ENCODE data around the gene KIF1B.
A peak's percentile ranks its signal among the peaks of the same experiment; 100 is the strongest.

Gene KIF1B

DNA sequence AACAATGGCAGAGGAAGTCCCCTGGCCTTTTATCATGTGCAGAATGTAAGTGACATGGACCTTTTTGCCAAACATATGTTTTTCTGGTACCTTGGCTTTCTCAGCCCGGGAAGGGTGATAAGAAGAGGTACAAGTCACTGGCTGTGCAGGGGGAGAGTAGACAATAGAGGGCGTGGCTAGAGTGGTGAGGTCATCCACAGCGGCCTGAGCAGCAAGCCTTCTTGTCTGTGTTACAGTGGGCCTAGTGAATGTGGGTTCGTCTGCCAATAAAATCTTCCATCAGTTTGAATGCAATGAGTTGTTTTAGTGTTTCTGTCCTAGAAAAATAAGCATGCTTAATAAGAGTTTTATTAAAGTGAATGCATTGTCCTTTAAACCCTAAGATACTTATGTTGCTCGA lies 129.4 kb downstream of the KIF1B start:
- DNase-seq = peak; percentile 13

DNA sequence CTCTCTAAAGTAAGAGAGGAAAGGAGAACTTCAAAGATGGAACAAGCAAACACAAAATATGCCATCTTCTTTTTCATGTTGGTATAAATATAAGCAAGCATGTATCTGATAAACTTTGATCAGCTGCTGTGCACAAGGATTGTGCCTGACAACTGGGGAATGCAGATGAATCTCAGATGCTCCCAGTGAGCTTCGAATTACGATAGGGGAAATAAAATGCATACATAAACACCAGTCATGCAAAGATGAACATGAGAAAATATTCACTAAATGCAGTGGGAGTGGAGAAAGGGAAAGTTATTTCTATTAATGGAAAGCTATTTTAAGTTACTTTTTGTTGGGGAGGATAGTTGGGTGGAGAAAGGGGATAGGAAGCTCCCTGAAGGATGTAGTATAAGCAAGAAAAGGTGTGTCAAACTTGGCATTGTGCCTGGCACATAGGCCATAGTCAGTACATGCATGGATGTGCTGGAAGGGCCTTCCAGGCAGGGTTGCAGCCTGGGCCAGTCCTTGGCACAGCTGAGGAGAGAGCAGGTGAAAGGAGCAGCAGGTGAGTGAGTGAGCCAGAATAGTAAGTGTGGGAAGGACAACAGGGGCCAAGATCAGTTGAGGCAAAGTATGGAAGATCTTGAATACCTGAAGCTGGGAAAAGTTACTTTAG lies 130.7 kb downstream of the KIF1B start:
- no peak for DNase-seq

DNA sequence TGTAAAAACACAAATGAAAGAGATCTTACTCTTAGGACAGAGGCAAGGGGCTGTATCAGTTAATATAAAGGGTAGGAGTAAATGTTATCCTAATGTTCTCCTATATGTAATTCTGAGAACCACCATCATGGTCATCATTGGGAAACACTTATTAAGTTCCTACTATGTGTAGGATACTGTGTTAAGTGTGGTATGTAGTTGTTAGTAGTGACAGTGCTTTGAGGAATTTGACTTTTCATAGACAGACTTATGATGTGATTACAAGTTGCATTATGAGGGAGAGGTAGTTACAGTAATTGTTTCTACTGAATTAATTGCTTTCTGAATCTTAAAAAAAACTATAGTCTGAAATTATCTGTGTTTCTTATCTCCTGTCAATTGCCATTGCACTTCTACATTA lies 136.7 kb downstream of the KIF1B start:
- no peak for DNase-seq

DNA sequence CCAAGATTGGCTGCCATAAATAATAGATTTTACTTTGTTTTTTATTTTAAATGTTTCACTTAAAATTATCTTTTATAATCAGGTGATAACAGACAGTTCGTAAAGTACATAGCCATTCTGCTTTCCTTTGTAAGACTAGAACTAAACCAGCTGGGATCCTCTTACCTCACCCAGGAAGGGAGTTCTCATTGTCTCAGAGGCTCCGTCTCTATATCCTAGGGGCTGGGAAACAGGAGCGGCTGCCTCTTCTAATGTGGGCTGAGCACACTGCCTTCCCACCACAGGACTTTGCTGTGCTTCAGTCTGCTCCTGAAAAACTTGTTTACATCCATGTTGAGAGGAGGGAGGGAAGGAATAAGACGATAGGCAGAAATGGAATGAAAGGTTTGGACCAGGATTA lies 142.9 kb downstream of the KIF1B start:
- DNase-seq = no peak

DNA sequence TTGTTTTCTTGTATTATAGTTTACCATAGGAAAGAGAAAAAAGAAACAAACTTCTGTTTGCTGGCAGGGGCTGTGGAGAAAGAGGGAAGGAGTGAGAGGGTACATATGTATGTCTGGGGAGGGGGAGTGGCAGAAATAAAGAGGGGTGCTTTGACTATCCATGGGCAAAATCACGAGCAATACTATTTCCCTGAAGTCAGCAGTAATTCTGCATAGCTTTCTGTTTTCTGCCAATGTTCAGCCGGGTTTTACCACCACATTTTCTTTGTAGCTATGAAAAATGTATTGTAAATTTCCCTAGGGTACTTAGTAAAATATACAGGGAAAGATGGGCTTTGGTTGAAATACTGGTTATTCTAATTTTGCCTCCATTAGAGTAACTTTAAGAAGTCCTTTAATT lies 143.3 kb downstream of the KIF1B start:
- no peak for DNase-seq

DNA sequence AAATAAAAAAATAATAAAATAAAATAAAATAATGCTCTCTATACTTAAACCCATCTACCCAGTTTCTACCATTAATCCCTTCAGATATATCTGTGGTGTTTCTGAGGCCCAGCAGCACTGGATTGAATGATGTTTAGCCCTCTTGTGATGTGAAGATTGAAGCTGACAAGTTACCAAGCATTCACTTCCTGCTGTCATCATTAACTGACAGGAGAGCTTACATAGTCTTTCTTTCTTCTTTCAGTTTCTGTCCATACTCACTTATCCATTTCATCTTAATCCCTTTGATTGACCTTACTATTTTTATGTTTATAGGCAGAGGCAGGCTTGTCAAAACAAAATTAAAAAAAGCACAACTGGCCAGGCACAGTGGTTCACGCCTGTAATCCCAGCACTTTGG lies 149.7 kb downstream of the KIF1B start:
- DNase-seq = no peak

DNA sequence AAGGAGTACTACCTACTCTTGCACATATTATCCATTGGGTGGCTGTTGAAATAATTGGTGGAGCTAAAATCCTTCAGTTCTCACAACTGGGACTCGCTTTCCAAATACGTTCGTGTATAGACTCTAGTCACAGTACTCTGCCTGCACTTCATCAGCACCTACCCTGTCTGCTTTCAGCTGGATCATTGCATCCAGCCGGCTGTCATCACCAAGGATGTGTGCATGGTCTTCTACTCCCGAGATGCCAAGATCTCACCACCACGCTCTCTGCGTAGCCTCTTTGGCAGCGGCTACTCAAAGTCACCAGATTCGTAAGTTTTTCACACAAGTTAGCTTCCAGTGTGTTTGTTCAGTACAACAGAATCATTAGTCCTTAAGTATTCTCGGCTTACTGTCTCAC lies 151.1 kb downstream of the KIF1B start:
- no peak for DNase-seq

DNA sequence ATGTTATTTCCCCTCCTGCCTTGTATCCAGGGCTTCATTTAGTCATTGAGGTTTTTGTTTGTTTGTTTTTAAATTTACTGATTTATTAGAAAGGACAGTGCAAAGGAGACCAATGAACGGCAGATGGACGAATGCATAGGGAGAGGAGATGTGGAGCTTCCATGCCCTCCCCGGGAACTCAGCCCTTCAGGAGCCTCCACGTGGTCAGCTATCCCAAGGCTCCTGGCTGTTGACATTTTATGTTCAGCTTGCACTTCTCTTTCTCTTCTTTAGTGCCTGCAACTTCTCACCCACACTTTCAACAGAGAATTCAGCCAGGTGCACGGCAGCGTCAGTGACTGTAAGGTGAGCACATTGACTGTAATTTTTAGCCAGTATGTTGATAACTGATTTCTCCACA lies 157.8 kb downstream of the KIF1B start:
- no peak for DNase-seq

DNA sequence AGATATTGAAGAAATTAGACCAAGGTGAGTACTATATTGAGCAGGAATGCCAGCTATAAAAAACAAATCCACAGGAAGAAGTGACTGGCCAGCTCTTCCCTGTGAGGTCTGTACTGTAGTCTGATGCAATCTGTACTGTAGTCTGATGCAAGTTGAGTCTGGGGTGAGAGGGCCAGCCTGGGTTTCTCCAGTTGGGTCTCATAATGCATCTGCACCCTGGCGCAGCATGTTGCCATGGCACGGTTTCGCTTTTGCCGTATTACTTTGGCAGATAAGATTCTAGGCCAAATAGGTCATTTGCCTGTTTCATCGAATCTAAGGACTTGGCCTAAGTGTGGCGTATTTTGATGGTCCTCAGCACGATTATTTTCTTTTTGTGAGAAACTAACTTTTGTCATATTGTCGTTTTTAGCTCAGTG lies 164.1 kb downstream of the KIF1B start:
- no peak for DNase-seq

DNA sequence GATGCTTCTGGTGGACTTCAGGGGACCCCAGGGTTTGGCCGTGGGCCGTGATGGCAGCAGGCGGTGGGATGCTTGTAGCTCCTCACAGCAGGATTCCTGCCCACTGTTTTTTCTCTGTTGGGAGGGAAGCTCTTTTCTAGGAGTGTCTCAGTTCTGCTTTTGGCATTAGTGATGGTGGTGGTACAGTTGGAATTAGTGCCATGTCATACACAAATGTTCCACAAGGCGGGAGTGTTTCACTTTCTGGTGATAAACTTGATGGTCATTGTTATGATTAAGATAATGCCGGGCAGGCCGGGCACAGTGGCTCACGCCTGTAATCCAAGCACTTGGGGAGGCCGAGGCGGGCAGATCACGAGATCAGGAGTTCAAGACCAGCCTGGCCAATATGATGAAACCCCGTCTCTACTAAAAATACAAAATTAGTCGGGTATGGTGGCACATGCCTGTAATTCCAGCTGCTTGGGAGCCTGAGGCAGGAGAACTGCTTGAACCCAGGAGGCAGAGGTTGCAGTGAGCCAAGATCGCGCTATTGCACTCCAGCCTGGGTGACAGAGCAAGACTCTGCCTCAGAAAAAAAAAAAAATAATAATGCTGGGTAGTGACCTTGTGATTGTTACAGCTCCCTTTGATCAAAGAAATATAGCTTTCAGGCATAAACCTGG lies 167.1 kb downstream of the KIF1B start:
- DNase-seq = peak; percentile 6

DNA sequence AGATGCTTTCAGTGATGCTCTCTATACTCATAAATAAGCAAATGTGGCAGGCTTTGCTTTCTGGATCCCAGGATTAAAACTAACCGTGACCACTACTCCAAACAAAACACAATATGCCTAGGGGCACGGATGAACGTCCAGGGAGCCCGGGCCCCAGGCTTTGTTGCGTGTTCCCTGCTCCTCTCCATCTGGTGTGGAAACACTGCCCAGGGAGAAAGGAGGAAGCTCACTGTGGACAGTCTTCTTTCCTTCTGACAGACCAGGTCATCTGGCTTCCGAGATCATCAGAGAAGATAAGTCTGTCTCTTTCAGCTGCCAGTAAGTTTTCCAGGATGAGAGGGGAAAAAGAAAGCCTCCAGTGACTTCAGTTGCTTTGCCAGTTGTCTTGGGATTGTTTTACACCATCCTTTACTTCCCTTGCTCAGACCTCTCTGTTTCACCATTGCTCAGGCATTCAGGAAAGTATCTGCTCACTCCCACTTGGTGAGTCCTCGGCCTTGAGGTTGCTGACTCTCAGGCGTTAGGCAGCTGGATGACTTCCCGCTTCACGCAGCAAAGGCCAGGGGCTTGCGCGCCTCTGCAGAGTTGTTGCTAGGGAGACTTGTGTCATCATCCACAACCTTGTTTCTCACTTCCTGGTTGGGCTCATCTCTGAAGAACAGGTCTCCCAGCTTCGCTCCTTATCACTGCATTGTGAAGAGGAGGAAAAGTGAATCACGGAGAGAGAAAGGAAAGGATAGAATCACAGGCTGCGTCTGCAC lies 167.9 kb downstream of the KIF1B start:
- no peak for DNase-seq

DNA sequence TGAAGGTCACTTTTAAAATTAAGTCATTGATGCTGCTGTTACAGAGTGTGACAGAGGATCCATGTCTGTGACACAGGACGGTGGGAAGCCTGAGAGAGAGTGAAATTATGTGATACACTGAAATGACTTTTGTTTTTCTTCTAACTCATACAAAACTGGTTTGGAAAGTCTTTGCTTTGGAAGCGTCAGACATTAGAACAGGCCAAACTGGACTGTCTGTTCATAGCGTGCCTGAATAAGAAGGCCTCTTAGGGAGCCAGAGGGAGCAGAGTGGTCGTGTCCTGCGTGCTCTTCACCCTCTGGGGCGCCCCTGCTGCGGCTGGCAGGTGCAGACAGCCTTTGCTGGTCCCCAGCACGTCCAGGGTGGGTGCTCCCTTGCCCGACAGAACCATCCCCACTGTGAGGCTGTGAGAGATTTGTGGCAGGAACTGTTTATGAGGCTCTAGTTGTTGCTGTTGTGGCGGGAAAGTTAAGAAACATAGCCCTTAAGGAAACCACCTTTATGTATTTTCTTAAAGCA lies 168.8 kb downstream of the KIF1B start:
- DNase-seq = no peak

DNA sequence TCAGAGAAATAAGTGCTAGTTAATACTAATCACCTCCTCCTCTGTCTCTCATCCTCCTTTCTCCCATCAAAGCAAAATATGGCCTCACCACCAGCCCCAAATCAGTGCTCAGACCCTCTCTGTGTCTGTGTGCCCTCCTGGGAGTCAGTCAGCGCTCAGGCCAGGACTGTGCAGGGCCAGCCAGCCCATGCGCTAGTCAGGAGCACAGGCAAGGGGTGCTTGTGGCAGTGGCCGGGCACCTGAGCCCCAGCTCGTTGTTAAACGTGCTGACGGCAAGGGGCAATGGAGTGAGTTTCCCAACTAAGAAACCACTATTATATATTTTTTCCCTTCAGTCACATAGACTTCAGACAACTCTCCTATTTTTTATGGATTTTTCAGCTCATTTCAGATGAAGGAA lies 169.3 kb downstream of the KIF1B start:
- DNase-seq = no peak

DNA sequence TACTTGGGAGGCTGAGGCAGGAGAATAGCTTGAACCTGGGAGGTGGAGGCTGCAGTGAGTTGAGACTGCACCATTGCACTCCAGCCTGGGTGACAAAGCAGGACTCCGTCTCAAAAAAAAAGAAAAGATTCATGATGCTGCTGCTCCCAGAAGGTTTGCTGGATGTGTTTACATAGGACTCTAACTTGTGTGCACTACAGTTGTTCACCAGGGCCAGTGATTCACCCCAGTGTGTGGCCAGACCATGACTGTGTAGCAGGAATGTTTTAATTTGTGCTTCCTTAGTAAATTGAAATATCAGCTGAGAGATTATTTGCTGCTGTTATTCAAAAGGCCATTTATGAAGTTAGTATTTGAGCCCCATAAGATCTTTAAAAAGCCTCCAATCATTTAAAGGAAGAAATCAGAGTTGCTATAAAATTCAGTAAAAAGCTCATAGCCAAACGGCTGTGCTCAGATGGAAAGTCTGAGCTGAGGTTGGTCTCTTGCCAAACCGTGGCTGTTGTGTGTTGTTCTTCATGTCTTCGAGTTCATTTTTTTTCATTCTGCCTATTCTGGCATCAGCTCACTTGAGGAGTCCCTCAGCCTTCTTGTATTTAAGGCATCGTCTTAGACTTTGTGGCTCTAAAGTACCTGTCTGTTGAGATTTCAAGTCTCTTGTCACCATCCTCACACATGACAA lies 170.4 kb downstream of the KIF1B start:
- DNase-seq = no peak

DNA sequence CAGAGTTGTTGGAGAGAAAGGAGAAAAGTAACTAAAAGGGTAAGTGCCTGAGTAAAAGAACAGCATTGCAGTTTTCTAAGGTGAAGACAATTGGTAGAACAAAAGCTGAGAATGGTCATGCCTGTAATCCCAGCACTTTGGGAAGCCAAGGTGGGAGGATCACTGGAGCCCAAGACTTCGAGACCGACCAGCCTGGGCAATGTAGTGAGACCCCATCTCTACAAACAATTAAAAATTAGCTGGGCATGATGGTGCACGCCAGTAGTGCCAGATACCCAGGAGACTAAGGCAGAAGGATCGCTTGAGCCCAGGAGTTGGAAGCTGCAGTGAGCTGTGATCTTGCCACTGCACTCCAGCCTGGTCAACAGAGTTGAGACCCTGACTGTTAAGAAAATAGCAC lies 173.3 kb downstream of the KIF1B start:
- DNase-seq = no peak

DNA sequence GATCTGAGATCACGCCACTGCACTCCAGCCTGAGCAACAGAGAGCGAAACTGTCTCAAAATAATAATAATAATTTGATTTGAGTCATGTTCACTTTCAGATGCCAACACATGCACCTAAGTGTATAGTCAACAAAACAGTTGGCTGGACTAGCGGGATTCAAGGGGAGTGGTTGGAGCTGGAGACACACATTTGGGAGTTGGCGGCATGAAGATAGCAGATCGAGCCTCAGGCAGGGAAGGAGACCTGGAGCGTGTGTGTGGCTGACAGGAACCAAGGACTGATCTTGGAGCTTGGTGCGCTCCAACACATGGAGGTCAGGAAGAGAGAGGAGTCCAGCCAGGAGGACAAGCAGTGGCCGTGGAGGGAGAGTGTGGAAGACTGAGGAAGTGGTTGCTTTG lies 173.8 kb downstream of the KIF1B start:
- no peak for DNase-seq

DNA sequence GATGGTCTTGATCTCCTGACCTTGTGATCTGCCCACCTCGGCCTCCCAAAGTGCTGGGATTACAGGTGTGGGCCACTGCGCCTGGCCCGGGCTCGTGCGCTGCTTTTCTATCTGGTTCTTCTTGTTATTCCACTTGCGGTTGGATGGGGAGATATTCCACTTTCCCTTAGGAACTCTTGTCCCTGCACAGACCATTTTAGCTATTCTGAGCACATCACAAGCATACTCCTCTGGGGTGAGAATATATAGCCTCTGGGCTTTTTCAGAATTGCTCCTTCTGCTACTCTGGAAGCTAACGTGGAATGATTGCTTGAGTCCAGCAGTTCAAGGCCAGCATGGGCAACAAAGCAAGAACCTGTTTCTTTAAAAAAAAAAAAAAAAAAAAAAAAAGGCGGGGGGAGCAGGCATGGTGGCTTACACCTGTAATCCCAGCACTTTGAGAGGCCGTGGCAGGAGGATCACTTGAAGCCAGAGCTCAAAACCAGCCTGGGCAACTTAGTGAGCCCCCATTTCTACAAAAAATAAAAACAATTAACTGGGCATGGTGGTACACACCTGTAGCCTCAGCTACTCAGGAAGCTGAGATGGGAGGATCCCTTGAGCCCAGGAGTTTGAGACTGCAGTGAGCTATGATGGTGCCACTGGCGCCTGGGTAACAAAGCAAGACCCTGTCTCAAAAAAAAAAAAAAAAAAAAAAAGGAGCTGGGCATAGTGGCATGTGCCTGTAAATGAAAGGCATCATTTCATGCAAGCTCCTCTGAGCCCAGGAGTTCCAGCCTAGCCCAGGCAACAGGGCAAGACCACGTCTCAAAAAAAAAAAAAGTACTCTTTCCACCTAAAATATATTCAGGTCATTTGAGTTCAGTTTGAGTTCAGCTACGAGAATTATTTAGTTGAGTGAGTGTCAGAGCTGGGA lies 176.6 kb downstream of the KIF1B start:
- no peak for DNase-seq

DNA sequence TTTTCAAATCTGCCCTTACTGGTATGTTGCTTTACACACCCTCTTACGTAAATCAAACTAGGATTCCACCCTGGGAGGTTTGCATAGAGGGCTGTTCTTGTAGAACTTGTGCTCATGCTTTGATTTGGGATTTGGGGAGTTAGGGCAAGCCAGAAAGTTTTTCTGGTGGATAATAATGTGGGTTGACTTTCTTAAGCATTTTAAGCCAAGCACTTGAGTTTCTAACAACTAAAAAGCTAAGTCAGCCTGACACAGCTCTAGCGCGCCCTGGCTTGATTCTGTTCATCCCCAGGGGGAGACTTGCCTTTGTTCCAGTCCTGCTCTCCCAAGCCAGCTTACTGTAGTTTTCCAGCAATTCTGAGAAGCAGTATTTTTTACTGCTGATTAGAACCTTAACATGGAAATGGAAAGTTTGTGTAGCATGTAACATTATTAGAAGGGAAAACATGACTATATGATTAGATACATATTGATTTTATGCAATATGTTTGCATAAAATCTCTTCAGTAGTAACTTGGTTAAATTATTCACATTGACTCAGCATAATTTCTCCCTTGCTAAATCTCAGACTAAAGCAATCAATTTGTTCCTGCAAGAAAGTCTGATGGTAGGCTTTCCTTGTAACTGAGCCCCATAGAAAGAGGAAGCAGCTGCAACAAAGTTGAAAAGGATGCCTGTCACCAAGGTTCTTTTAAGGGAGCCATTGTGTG lies 177.5 kb downstream of the KIF1B start:
- DNase-seq = no peak

DNA sequence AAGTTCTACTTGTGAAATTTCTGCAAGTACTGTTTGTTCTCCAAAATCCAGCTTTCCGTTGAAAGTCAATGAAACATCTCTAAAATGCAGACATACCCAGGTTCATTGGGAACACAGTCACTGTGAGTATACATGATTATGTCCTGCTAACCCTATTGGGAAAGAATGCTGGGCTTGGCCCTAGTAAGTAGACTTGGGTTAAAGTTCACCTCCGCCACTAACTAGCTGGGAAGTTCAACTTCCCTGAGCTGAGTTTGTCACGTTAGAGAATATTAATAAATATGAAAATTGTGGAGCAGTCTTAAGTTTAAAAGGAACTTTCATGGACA lies 178.0 kb downstream of the KIF1B start:
- DNase-seq = no peak

DNA sequence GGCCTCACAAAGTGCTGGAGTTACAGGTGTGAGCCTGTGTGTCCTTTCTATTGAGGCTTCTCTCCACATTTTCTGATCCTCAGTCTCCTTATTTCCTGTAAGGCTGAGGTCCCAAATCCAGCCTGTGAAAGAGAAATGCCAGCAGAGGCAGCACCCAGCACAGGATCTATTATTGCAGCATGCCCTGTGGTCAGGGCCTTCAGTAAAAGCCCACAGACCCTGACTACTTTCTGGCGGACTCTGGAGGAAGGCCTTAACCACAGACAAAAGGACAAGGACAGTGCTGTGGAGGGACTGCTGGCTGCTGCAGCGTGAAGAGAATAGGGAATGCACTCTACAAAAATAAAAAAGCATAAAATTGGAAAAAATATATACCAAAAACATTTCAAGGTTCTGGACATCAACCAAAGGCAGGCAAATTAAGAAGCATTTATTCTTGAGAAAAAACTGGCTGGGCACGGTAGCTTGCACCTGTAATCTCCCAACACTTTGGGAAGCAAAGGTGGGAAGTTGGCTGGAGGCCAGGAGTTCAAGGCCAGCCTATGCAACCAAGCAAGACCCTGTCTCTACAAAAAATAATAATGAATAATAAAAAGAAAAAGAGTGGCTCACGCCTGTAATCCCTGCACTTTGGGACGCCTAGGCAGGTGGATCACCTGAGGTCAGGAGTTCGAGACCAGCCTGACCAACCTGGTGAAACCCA lies 179.1 kb downstream of the KIF1B start:
- DNase-seq = no peak

DNA sequence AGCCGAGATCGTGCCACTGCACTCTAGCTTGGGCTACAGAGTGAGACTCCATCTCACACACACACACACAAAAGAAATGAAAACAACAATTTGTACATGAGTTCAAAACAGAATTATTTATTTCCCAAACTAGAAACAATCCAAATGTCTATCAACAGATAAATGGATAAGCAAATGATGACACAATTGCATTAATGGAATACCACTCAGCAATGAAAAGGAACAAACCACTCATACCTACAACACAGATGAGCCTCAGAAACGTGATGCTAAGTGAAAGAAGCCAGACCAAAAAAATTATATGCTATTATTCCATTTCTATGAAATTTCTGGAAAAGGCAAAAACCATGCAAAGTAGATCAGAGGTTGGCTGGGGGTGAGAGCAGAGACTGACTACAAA lies 186.5 kb downstream of the KIF1B start:
- no peak for DNase-seq
